Activated naive CD4-positive, alpha-beta T cell treated with anti-CD3 and anti-CD28 coated beads, Interleukin-2, amount 10 ng/mL, durations not matched to agents 7 days and 5 days (primary cell): ENCODE measurements around the gene C11orf58.

Experiments used
- CTCF ChIA-PET: fragments of 350-600 bp; sonication (Branson Sonifier 250); formaldehyde crosslinking; loops from one replicate; lab custom pipeline; 2021; ENCODE audit warnings: antibody characterized with exemption; lab: Charles Lee
- DNase-seq: peaks from one replicate; pipeline ENCODE4 v3.0.0-alpha.2; 2020
- H3K27ac Mint-ChIP-seq: one replicate; pipeline ENCODE4 v1.8.0; 2021; ENCODE audit warnings: mild to moderate bottlenecking, moderate library complexity, mixed read lengths
- H3K27me3 Mint-ChIP-seq: one replicate; pipeline ENCODE4 v1.8.0; 2021; ENCODE audit warnings: mild to moderate bottlenecking, mixed read lengths
- H3K36me3 Mint-ChIP-seq: one replicate; pipeline ENCODE4 v1.8.0; 2021; ENCODE audit warnings: mixed read lengths
- H3K4me1 Mint-ChIP-seq: one replicate; pipeline ENCODE4 v1.8.0; 2021; ENCODE audit warnings: mixed read lengths
- H3K4me3 Mint-ChIP-seq: one replicate; pipeline ENCODE4 v1.8.0; 2021; ENCODE audit warnings: mild to moderate bottlenecking, moderate library complexity, mixed read lengths
- H3K9me3 Mint-ChIP-seq: one replicate; pipeline ENCODE4 v1.8.0; 2021; ENCODE audit warnings: mixed read lengths

The C11orf58 gene

GRCh38 chr11:16738193-16738946 lies at the start of gene C11orf58:
Gene C11orf58 (plus strand): TSS chr11:16738647. CDS start chr11:16738779, 132 bp downstream.
- Mint-ChIP-seq H3K4me1 (peaks cover 18% of the 10 kb centered on the region), H3K9me3 (no peaks in the 10 kb centered on the region), H3K4me3 (peak within 1 kb of the TSS; percentile 70), H3K27ac (peak within 1 kb of the TSS; percentile 80), H3K27me3 (no peaks in the 10 kb centered on the region), H3K36me3 (peaks cover 19% of the 10 kb centered on the region)
- DNase-seq: peak; percentile 97
- CTCF ChIA-PET: interaction anchor here (0.7 to 1.0 kb wide), 2 partner anchors 13 to 992 kb away, joined by 3 read pairs; no protein-coding TSS in a partner anchor

GRCh38 chr11:16690086-16690485 lies 48.4 kb upstream of the C11orf58 start:
- DNase-seq: no peak
- no peaks in the 10 kb centered on the region for H3K36me3 Mint-ChIP-seq
- CTCF ChIA-PET: no interaction called here
- peaks cover 4% of the 10 kb centered on the region for H3K27me3 Mint-ChIP-seq
- no peaks in the 10 kb centered on the region for H3K9me3 Mint-ChIP-seq
- H3K4me1 Mint-ChIP-seq: no peaks in the 10 kb centered on the region
- no peak overlapping the region for H3K27ac Mint-ChIP-seq
- no peak overlapping the region for H3K4me3 Mint-ChIP-seq

DNA sequence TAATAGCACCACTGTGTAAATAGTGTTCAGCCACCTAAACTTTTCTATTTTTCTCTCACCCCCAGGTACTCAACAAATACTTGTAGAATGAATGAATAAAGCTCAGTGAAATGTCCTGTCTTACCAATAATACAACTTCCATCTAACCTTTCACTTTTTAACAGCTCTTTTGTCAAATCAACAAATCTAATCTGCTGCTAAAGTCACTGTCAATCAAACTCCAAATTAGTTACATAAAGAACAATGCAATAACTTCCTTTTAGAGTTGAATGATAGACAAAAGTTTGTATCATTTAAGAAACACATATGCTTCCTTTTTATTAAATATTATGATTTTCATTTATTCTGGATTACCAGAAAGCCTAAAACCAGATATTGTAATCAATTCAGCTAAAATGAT lies 34.7 kb upstream of the C11orf58 start:
- CTCF ChIA-PET: no interaction called here
- DNase-seq: no peak
- H3K27me3 Mint-ChIP-seq: peaks cover 4% of the 10 kb centered on the region
- no peaks in the 10 kb centered on the region for H3K36me3 Mint-ChIP-seq
- no peaks in the 10 kb centered on the region for H3K9me3 Mint-ChIP-seq
- no peaks in the 10 kb centered on the region for H3K4me1 Mint-ChIP-seq
- H3K27ac Mint-ChIP-seq: no peak overlapping the region
- no peak overlapping the region for H3K4me3 Mint-ChIP-seq

GRCh38 chr11:16713594-16713993 lies 24.9 kb upstream of the C11orf58 start:
- no peak for DNase-seq
- Mint-ChIP-seq H3K36me3 (no peaks in the 10 kb centered on the region), H3K4me3 (no peak overlapping the region), H3K27ac (no peak overlapping the region), H3K4me1 (no peaks in the 10 kb centered on the region), H3K9me3 (no peaks in the 10 kb centered on the region), H3K27me3 (peaks cover 12% of the 10 kb centered on the region)
- CTCF ChIA-PET: no interaction called here

DNA sequence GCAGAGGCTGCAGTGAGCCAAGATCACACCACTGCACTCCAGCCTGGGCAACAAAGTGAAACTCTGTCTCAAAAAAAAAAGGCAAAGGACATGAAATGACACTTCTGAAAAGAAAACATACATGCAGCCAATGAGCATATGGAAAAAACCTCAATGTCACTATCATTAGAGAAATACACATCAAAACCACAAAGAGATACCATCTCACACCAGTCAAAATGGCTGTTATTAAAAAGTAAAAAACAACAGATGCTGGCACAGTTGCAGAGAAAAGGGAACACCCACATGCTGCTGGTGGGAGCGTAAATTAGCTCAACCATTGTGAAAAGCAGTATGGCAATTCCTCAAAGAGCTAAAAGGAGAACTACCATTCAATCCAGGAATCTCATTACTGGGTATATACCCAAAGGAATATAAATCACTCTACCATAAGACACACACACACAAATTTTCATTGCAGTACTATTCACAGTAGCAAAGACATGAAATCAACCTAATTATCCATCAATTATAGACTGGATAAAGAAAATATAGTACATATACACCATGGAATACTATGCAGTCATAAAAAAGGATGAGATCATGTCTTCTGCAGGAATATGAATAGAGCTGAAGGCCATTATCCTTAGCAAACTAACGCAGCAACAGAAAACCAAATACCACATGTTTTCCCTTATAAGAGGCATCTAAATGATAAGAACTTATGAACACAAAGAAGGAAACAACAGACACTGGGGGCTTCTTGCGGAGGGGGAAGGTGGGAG lies 15.7 kb upstream of the C11orf58 start:
- peaks cover 8% of the 10 kb centered on the region for H3K27me3 Mint-ChIP-seq
- CTCF ChIA-PET: interaction anchor here (0.9 kb wide), 1 partner anchor 109 kb away, joined by 3 read pairs; no protein-coding TSS in a partner anchor
- peaks cover 1% of the 10 kb centered on the region for H3K9me3 Mint-ChIP-seq
- H3K27ac Mint-ChIP-seq: no peak overlapping the region
- H3K36me3 Mint-ChIP-seq: no peaks in the 10 kb centered on the region
- no peak for DNase-seq
- H3K4me1 Mint-ChIP-seq: no peaks in the 10 kb centered on the region
- no peak overlapping the region for H3K4me3 Mint-ChIP-seq

GRCh38 chr11:16727806-16728205 lies 10.6 kb upstream of the C11orf58 start:
- Mint-ChIP-seq H3K36me3 (no peaks in the 10 kb centered on the region), H3K4me3 (no peak overlapping the region), H3K27ac (no peak overlapping the region), H3K4me1 (no peaks in the 10 kb centered on the region), H3K9me3 (peaks cover 3% of the 10 kb centered on the region), H3K27me3 (peaks cover 17% of the 10 kb centered on the region)
- CTCF ChIA-PET: no interaction called here
- no peak for DNase-seq

- CTCF ChIA-PET: no interaction called here
- no peak for DNase-seq
- no peaks in the 10 kb centered on the region for H3K9me3 Mint-ChIP-seq
- peak overlapping the region; percentile 70 for H3K4me3 Mint-ChIP-seq
- H3K27me3 Mint-ChIP-seq: no peaks in the 10 kb centered on the region
- H3K27ac Mint-ChIP-seq: peak overlapping the region; percentile 80
- H3K36me3 Mint-ChIP-seq: peaks cover 15% of the 10 kb centered on the region
- H3K4me1 Mint-ChIP-seq: peaks cover 14% of the 10 kb centered on the region
These were observed 642 bp upstream of the C11orf58 start for GRCh38 chr11:16737818-16738192.

DNA sequence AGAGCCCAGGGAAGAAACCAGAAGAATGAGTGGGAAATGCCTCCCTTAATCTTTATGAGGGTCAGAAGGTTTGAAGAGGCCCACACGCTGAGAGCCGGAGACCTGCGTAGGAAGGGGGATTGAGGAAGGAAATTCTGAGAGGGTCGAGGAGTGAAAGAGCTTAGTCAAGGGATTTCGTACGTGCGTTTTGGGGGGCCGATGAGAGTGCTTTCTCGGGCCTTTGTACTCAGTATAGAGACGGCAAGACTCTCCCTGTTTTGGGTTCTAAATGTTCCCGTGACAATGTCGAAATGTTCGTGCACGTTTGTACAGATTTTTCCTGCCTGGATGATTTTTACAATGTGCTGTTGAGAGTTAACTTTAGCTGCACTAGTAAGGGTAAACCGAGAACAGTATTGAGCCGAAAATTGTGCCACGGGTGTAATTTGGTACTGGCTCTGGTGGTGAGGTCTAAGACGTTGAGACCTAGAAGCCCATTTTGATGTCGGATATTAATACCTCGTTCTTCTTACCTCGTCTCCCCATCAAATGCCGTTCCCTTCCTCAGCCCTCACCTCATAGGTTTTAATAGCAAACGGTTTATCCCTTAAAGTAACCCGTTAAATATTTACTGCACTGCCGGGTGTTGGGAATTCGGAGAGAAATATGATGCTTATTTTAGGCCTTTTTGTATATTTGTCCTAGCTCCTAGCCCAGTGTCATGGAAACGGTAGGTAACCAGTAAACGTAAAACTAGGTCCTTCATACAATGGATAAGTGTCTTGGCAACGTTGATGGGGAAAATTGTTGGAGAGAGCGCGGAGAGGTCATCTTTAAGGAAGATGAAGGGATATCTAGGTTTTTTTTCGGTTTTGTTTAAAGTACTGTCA lies 734 bp downstream of the C11orf58 start:
- H3K4me1 Mint-ChIP-seq: peaks cover 22% of the 10 kb centered on the region
- no peak for DNase-seq
- CTCF ChIA-PET: interaction anchor here (0.7 to 1.1 kb wide), 3 partner anchors 12 to 49 kb away, joined by 3 read pairs; no protein-coding TSS in a partner anchor
- peaks cover 20% of the 10 kb centered on the region for H3K36me3 Mint-ChIP-seq
- H3K4me3 Mint-ChIP-seq: no peak overlapping the region
- H3K9me3 Mint-ChIP-seq: no peaks in the 10 kb centered on the region
- no peaks in the 10 kb centered on the region for H3K27me3 Mint-ChIP-seq
- H3K27ac Mint-ChIP-seq: no peak overlapping the region

GRCh38 chr11:16741473-16741872 lies 3.0 kb downstream of the C11orf58 start:
- H3K27me3 Mint-ChIP-seq: no peaks in the 10 kb centered on the region
- no peak overlapping the region for H3K4me3 Mint-ChIP-seq
- no peaks in the 10 kb centered on the region for H3K9me3 Mint-ChIP-seq
- no peak for DNase-seq
- CTCF ChIA-PET: no interaction called here
- H3K27ac Mint-ChIP-seq: no peak overlapping the region
- H3K36me3 Mint-ChIP-seq: peaks cover 39% of the 10 kb centered on the region
- H3K4me1 Mint-ChIP-seq: peaks cover 35% of the 10 kb centered on the region

- Mint-ChIP-seq H3K27me3 (no peaks in the 10 kb centered on the region), H3K4me3 (no peak overlapping the region), H3K4me1 (peaks cover 30% of the 10 kb centered on the region), H3K27ac (no peak overlapping the region), H3K36me3 (peaks cover 52% of the 10 kb centered on the region), H3K9me3 (no peaks in the 10 kb centered on the region)
- CTCF ChIA-PET: no interaction called here
- no peak for DNase-seq
These were observed 5.0 kb downstream of the C11orf58 start for GRCh38 chr11:16743478-16743877.

GRCh38 chr11:16744128-16744725 lies 5.8 kb downstream of the C11orf58 start:
- Mint-ChIP-seq H3K4me3 (no peak overlapping the region), H3K27ac (no peak overlapping the region), H3K27me3 (no peaks in the 10 kb centered on the region), H3K9me3 (no peaks in the 10 kb centered on the region), H3K4me1 (peaks cover 30% of the 10 kb centered on the region), H3K36me3 (peaks cover 55% of the 10 kb centered on the region)
- no peak for DNase-seq
- CTCF ChIA-PET: no interaction called here

DNA sequence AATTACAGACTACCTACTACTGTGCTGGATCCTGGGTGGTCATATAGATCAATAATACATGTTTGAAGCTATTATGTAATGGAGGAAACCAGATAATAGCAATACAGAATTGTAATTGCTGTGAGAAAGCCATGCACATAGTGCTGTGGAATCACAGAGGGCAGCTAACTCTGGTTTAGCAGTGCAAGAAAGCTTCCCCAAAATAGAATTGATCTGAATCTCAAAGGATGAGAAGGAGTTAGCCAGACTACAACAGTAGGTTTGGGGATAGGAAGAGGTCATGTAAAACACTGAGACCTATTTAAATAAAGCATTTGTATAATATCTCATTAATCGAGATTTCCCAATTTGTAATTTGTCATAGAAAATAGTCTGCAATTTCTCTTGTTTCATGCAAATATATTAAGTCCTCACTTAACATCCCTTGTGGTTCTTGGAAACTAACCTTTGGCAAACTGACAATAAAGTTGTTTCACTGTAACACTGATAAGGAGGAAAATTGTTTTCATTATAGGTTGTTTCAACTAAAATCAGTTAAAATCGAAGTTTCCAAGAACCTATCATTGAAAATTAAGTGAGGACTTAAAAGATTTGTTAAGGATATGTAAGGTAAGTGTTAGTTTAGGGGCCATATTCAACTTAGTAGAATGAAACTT lies 7.6 kb downstream of the C11orf58 start:
- CTCF ChIA-PET: no interaction called here
- Mint-ChIP-seq H3K27me3 (no peaks in the 10 kb centered on the region), H3K4me1 (peaks cover 33% of the 10 kb centered on the region), H3K36me3 (peaks cover 65% of the 10 kb centered on the region), H3K9me3 (no peaks in the 10 kb centered on the region), H3K4me3 (no peak overlapping the region), H3K27ac (no peak overlapping the region)
- no peak for DNase-seq

- Mint-ChIP-seq H3K4me1 (peaks cover 17% of the 10 kb centered on the region), H3K27ac (no peak overlapping the region), H3K36me3 (peaks cover 68% of the 10 kb centered on the region), H3K27me3 (no peaks in the 10 kb centered on the region), H3K9me3 (no peaks in the 10 kb centered on the region), H3K4me3 (no peak overlapping the region)
- DNase-seq: no peak
- CTCF ChIA-PET: interaction anchor here (1.0 kb wide), 1 partner anchor 37 kb away, joined by 8 read pairs; no protein-coding TSS in a partner anchor
These were observed 10.6 kb downstream of the C11orf58 start for GRCh38 chr11:16749092-16749491.
